H1 (cell line): ENCODE data around the gene EPHB3. TPM values are rescaled to one million over a fixed set of nuclear protein-coding genes. Genes with fewer than 3 reads are reported as not detected.

Experiments used
- CTCF ChIA-PET: fragments of 300-600 bp; sonication (Branson Sonifier 250); formaldehyde crosslinking; loops from one replicate; lab custom pipeline; 2021; ENCODE audit not compliant: partially characterized antibody; lab: Charles Lee
- POLR2A ChIA-PET: fragments of 300-600 bp; sonication (Branson Sonifier 250); formaldehyde crosslinking; loops from one replicate; lab custom pipeline; 2021; ENCODE audit warnings: inconsistent platforms; ENCODE audit not compliant: partially characterized antibody; lab: Charles Lee
- DNase-seq, 2 experiments: peaks; one replicate each; pipeline versions ENCODE4 v3.0.0 to v3.0.0-alpha.2; 2010 to 2022; ENCODE audit warnings: low spot score in 2 of 2, low read depth in 1 of 2, mixed read lengths in 1 of 2
- FAIRE-seq: peaks from 2 replicates; lab custom pipeline; 2011; peaks lifted over from hg19 to GRCh38; lab: Jason Lieb, UNC
- H2AFZ ChIP-seq: 2 replicates; pipeline ENCODE4 v1.8.1; 2012; ENCODE audit warnings: low read length, inconsistent platforms
- H2AK5ac ChIP-seq: 2 replicates; pipeline ENCODE4 v1.6.1; 2013; ENCODE audit warnings: low read depth, low read length
- H2BK120ac ChIP-seq: replicated peaks from 2 replicates; pipeline ENCODE3; 2013; ENCODE audit warnings: low read depth, low read length, inconsistent platforms
- H2BK12ac ChIP-seq: 2 replicates; pipeline ENCODE4 v1.6.1; 2013; ENCODE audit warnings: low read depth, low read length
- H2BK15ac ChIP-seq: 2 replicates; pipeline ENCODE4 v1.6.1; 2013; ENCODE audit warnings: low read length
- H2BK20ac ChIP-seq: 2 replicates; pipeline ENCODE4 v1.6.1; 2013; ENCODE audit warnings: low read length
- H2BK5ac ChIP-seq: 2 replicates; pipeline ENCODE4 v1.6.1; 2013; ENCODE audit warnings: low read depth, low read length
- H3K14ac ChIP-seq: 2 replicates; pipeline ENCODE4 v1.6.1; 2013; ENCODE audit warnings: inconsistent platforms; ENCODE audit not compliant: insufficient read length
- H3K18ac ChIP-seq: 2 replicates; pipeline ENCODE4 v1.6.1; 2013; ENCODE audit warnings: low read length; ENCODE audit errors: extremely low read depth
- H3K23ac ChIP-seq: 2 replicates; pipeline ENCODE4 v1.6.1; 2013; ENCODE audit warnings: inconsistent platforms; ENCODE audit not compliant: insufficient read length
- H3K23me2 ChIP-seq: 2 replicates; pipeline ENCODE4 v1.6.1; 2013; ENCODE audit warnings: low read depth, low read length
- H3K27ac ChIP-seq: 2 replicates; pipeline ENCODE4 v1.6.1; 2011; ENCODE audit warnings: low read depth, low read length, inconsistent platforms
- H3K27me3 ChIP-seq, 4 experiments: replicated peaks in 1 of 4; 1 replicate in 1 of 4; 2 replicates in 3 of 4; pipeline versions ENCODE4 v1.6.1 to v1.8.1; 2011 to 2013; ENCODE audit warnings: low read length in 3 of 4, mild to moderate bottlenecking in 3 of 4, inconsistent platforms in 2 of 4, mixed read lengths in 2 of 4, moderate library complexity in 1 of 4; ENCODE audit not compliant: control insufficient read depth in 3 of 4, insufficient read depth in 3 of 4; ENCODE audit errors: extremely low read depth in 1 of 4
- H3K36me3 ChIP-seq, 4 experiments: 2 replicates each; pipeline versions ENCODE4 v1.6.1 to v1.8.1; 2011 to 2013; ENCODE audit warnings: mild to moderate bottlenecking in 4 of 4, low read length in 3 of 4, moderate library complexity in 2 of 4, control low read depth in 1 of 4, inconsistent platforms in 1 of 4; ENCODE audit not compliant: insufficient read depth in 4 of 4, control insufficient read depth in 2 of 4
- H3K4ac ChIP-seq: replicated peaks from 2 replicates; pipeline ENCODE3; 2013; ENCODE audit warnings: low read length, low read depth, mixed read lengths, inconsistent platforms; ENCODE audit not compliant: insufficient read length
- H3K4me1 ChIP-seq, 4 experiments: replicated peaks in 1 of 4; 1 replicate in 1 of 4; 2 replicates in 3 of 4; pipeline versions ENCODE4 v1.6.1 to v1.8.1; 2011 to 2013; ENCODE audit warnings: low read length in 3 of 4, inconsistent platforms in 2 of 4, mixed read lengths in 1 of 4; ENCODE audit not compliant: insufficient read depth in 4 of 4, control insufficient read depth in 3 of 4
- H3K4me2 ChIP-seq, 2 experiments: 2 replicates each; pipeline versions ENCODE4 v1.6.1 to v1.8.1; 2011 to 2013; ENCODE audit warnings: low read depth in 2 of 2, low read length in 2 of 2, control low read depth in 1 of 2, inconsistent platforms in 1 of 2, mild to moderate bottlenecking in 1 of 2; ENCODE audit not compliant: insufficient read depth in 1 of 2
- H3K4me3 ChIP-seq, 4 experiments: fragments of 200-600, 300-600 bp in 1 of 4; sonication (generic), shearing (Covaris generic), sonication (Bioruptor Twin) in 1 of 4; 2 replicates each; pipeline versions ENCODE4 v1.5.1 to v1.8.1; 2011 to 2016; ENCODE audit warnings: low read length in 4 of 4, low read depth in 3 of 4, control low read depth in 2 of 4, inconsistent platforms in 2 of 4, mild to moderate bottlenecking in 2 of 4, mixed read lengths in 1 of 4, moderate library complexity in 1 of 4; ENCODE audit not compliant: insufficient read depth in 2 of 4; ENCODE audit errors: extremely low read depth in 1 of 4
- H3K56ac ChIP-seq: replicated peaks from 2 replicates; pipeline ENCODE3; 2013; ENCODE audit warnings: low read depth, mild to moderate bottlenecking, mixed read lengths, low read length, inconsistent platforms; ENCODE audit not compliant: insufficient read length
- H3K79me1 ChIP-seq: 2 replicates; pipeline ENCODE4 v1.6.1; 2013; ENCODE audit warnings: low read depth, low read length, control low read depth
- H3K79me2 ChIP-seq, 2 experiments: 2 replicates each; pipeline versions ENCODE4 v1.6.1 to v1.8.1; 2012 to 2013; ENCODE audit warnings: low read length in 2 of 2, mild to moderate bottlenecking in 2 of 2, inconsistent platforms in 1 of 2; ENCODE audit not compliant: insufficient read depth in 2 of 2, control insufficient read depth in 1 of 2
- H3K9ac ChIP-seq, 4 experiments: replicated peaks in 1 of 4; 1 replicate in 1 of 4; 2 replicates in 3 of 4; pipeline versions ENCODE4 v1.6.1 to v1.8.1; 2011 to 2013; ENCODE audit warnings: low read depth in 3 of 4, low read length in 3 of 4, control low read depth in 2 of 4, mild to moderate bottlenecking in 2 of 4, moderate library complexity in 2 of 4, inconsistent platforms in 1 of 4; ENCODE audit errors: extremely low read depth in 1 of 4
- H3K9me3 ChIP-seq, 2 experiments: 2 replicates each; pipeline versions ENCODE4 v1.6.1 to v1.8.1; 2012 to 2013; ENCODE audit warnings: mild to moderate bottlenecking in 2 of 2, moderate library complexity in 2 of 2, control low read depth in 1 of 2, inconsistent platforms in 1 of 2, low read depth in 1 of 2, low read length in 1 of 2, mixed read lengths in 1 of 2; ENCODE audit not compliant: insufficient read depth in 2 of 2
- H4K20me1 ChIP-seq, 2 experiments: replicated peaks in 1 of 2; 2 replicates each; pipeline versions ENCODE3 to v1.8.1; 2011 to 2013; ENCODE audit warnings: inconsistent platforms in 2 of 2, low read length in 2 of 2, mild to moderate bottlenecking in 1 of 2; ENCODE audit not compliant: insufficient read depth in 2 of 2, control insufficient read depth in 1 of 2
- H4K5ac ChIP-seq: 2 replicates; pipeline ENCODE4 v1.6.1; 2013; ENCODE audit warnings: low read length, low read depth, mixed read lengths, inconsistent platforms; ENCODE audit not compliant: insufficient read length
- H4K8ac ChIP-seq: 2 replicates; pipeline ENCODE4 v1.8.0; 2013; ENCODE audit warnings: mild to moderate bottlenecking, moderate library complexity, low read length, inconsistent platforms; ENCODE audit not compliant: insufficient read depth; ENCODE audit errors: extremely low read depth
- H4K91ac ChIP-seq: replicated peaks from 2 replicates; pipeline ENCODE3; 2013; ENCODE audit warnings: low read length, mixed read lengths, inconsistent platforms; ENCODE audit not compliant: insufficient read length
- BRCA1 ChIP-seq: IDR thresholded peaks from 2 replicates; pipeline ENCODE4 v1.6.1; 2012; ENCODE audit warnings: low read depth, low read length, improper control_type of control experiment
- CHD1 ChIP-seq: IDR thresholded peaks from 2 replicates; pipeline ENCODE4 v1.6.1; 2012; ENCODE audit warnings: low read depth, low read length, improper control_type of control experiment
- CHD2 ChIP-seq: IDR thresholded peaks from 2 replicates; pipeline ENCODE4 v1.6.1; 2012; ENCODE audit warnings: low read length, improper control_type of control experiment
- CREB1 ChIP-seq: IDR thresholded peaks from 2 replicates; pipeline ENCODE4 v1.6.1; 2012; ENCODE audit warnings: inconsistent platforms
- EZH2 ChIP-seq: fragments of 200-600 bp; sonication (generic); IDR thresholded peaks from 2 replicates; pipeline ENCODE4 v1.7.1; 2012; ENCODE audit warnings: low read depth, mild to moderate bottlenecking, moderate library complexity, low read length, inconsistent platforms; ENCODE audit not compliant: severe bottlenecking
- FOSL1 ChIP-seq: IDR thresholded peaks from 2 replicates; pipeline ENCODE4 v1.6.1; 2011; ENCODE audit warnings: mild to moderate bottlenecking, low read depth, low read length, moderate library complexity; ENCODE audit not compliant: insufficient read depth
- NRF1 ChIP-seq: IDR thresholded peaks from 2 replicates; pipeline ENCODE4 v1.6.1; 2011; ENCODE audit warnings: mild to moderate bottlenecking, low read depth, low read length, improper control_type of control experiment
- SAP30 ChIP-seq: fragments of 300-600 bp; sonication (generic); IDR thresholded peaks from 2 replicates; pipeline ENCODE4 v1.7.1; 2012; ENCODE audit warnings: low read length, moderate library complexity, mild to moderate bottlenecking, inconsistent platforms; ENCODE audit not compliant: insufficient read depth, insufficient replicate concordance
- SP2 ChIP-seq: IDR thresholded peaks from 2 replicates; pipeline ENCODE4 v1.6.1; 2012; ENCODE audit warnings: mild to moderate bottlenecking, low read length, inconsistent platforms
- SP4 ChIP-seq: IDR thresholded peaks from 2 replicates; pipeline ENCODE4 v1.6.1; 2012; ENCODE audit warnings: low read length, inconsistent platforms
- SUZ12 ChIP-seq: fragments of 200-600 bp; sonication (generic); IDR thresholded peaks from 2 replicates; pipeline ENCODE4 v1.6.1; 2012; ENCODE audit warnings: mild to moderate bottlenecking, inconsistent platforms, low read length, moderate library complexity, mixed read lengths
- TCF12 ChIP-seq: IDR thresholded peaks from 2 replicates; pipeline ENCODE4 v1.6.1; 2011; ENCODE audit warnings: low read depth, mild to moderate bottlenecking, low read length
- WGBS, 2 experiments: shearing (Covaris generic) in 1 of 2; methylation state at CpG; one replicate each; pipeline versions ENCODE4 v1.1.6 to v1.1.7; 2013 to 2015; ENCODE audit warnings: low lambda C conversion rate in 2 of 2, mixed read lengths in 2 of 2, inconsistent platforms in 1 of 2, low coverage in 1 of 2, missing lambda C conversion rate in 1 of 2; ENCODE audit not compliant: insufficient replicate concordance in 2 of 2, insufficient coverage in 1 of 2, insufficient read length in 1 of 2; ENCODE audit errors: extremely low coverage in 1 of 2, missing lambda C conversion rate in 1 of 2; 5-methylcytosine and 5-hydroxymethylcytosine counted together
- polyA plus RNA-seq, 7 experiments: library from polyadenylated mRNA; depleted of rRNA in 3 of 7; stranded (reverse) in 5 of 7; unstranded in 2 of 7; fragments of >200 nt in 5 of 7; fragments of 200-250 nt in 2 of 7; gene quantifications; 1 replicate in 5 of 7; 2 replicates in 1 of 7; 4 replicates in 1 of 7; pipeline versions ENCODE4 v1.2.1 to v1.2.3, GENCODE V29; 2011 to 2013; ENCODE audit warnings: missing spikeins in 2 of 7, mixed read lengths in 2 of 7
- total RNA-seq: library from RNA; stranded (reverse); fragmentation: NEBNext Ultra II Directional; extraction: Animal tissue kit (Norgen Biotek cat#: 25700); gene quantifications from 2 replicates; pipeline ENCODE4 v1.2.1, GENCODE V29; 2021

The EPHB3 gene
- total and polyA plus RNA-seq, 2 of the 8 experiments (the other 6 are each of a cell fraction or from before 2014, with no cell fraction given), result 0.41 to 0.91 TPM

- no peak overlapping the region for H2AFZ ChIP-seq
- FAIRE-seq, result no peak
- peaks cover 22 to 28% of the 10 kb centered on the region in 2 experiments for H4K20me1 ChIP-seq
- H2AK5ac ChIP-seq, result peak overlapping the region; percentile 2; the same call in 1 of the 2 replicates
- no peak overlapping the region for H3K9ac ChIP-seq
- H3K4me2 ChIP-seq, result peak overlapping the region; percentile 74 to 82
- no peak overlapping the region for H4K5ac ChIP-seq
- CTCF ChIA-PET, result interaction anchor here (0.8 to 5.1 kb wide), 5 partner anchors 14 to 240 kb away, joined by 3 to 51 read pairs (median 6); no protein-coding TSS in a partner anchor
- H2BK120ac ChIP-seq, result no peak overlapping the region
- H3K23me2 ChIP-seq, result peaks cover 16% of the 10 kb centered on the region
- H3K4me1 ChIP-seq, result peaks cover 11 to 52% (median 44%) of the 10 kb centered on the region in 4 experiments
- H3K27ac ChIP-seq, result no peak overlapping the region
- no peak for DNase-seq
- H3K4ac ChIP-seq, result no peak overlapping the region
- WGBS, 2 experiments, result 27% methylated on average over 16 of the region's 16 CpGs; no CpG with 5 or more reads in 1 of the 2 experiments
- H4K91ac ChIP-seq, result no peak overlapping the region
- peak overlapping the region; percentile 78; the same call in 1 of the 2 replicates for H3K18ac ChIP-seq
- H3K23ac ChIP-seq, result no peak overlapping the region
- no peak overlapping the region; the same call in 1 of the 2 replicates for H2BK5ac ChIP-seq
- H2BK20ac ChIP-seq, result 0 out of 2 replicates have a peak overlapping the region, but pooled peaks have one; percentile 86
- no peak overlapping the region for H3K14ac ChIP-seq
- H3K79me1 ChIP-seq, result no peaks in the 10 kb centered on the region
- peak overlapping the region; percentile 45 to 82 (median 48) for H3K4me3 ChIP-seq
- POLR2A ChIA-PET, result no interaction called here
- peak overlapping the region; percentile 61; the same call in 1 of the 2 replicates for H2BK15ac ChIP-seq
- H3K56ac ChIP-seq, result no peak overlapping the region
- H3K79me2 ChIP-seq, result no peaks in the 10 kb centered on the region
- TF ChIP-seq SUZ12 (peak; percentile 60), CHD1 (no peak), BRCA1 (no peak), SP4 (no peak), SP2 (no peak), EZH2 (peak; percentile 10), FOSL1 (no peak), CHD2 (no peak), CREB1 (no peak), NRF1 (no peak), TCF12 (no peak), SAP30 (no peak)
- no peaks in the 10 kb centered on the region for H3K36me3 ChIP-seq
- H2BK12ac ChIP-seq, result peak overlapping the region; percentile 45; the same call in 1 of the 2 replicates
- no peaks in the 10 kb centered on the region for H3K9me3 ChIP-seq
- H4K8ac ChIP-seq, result no peak overlapping the region
- H3K27me3 ChIP-seq, result peaks cover 71 to 99% (median 95%) of the 10 kb centered on the region in 4 experiments
Observed at GRCh38 chr3:184567946-184568559, 6.5 kb downstream of the EPHB3 start.
